ENCODE results near the gene OOSP4B.

- TF ChIP-seq POLR2A (IDR thresholded peaks at IDR 0.05; ENCODE audit: low read depth, low read length) (no peak), TAF1 (IDR thresholded peaks at IDR 0.05; ENCODE audit: low read depth, low read length) (no peak)
Measured at GRCh38 chr11:60029015-60029632, 12.1 kb downstream of the OOSP4B start.
